Psoas muscle (tissue), 8 donors: ENCODE data around the gene IDH2. TPM values are rescaled to one million over a fixed set of nuclear protein-coding genes. Genes with fewer than 3 reads are reported as not detected.

Experiments
- ATAC-seq, 4 donors: fragments of 200-7000 bp; cut with Tn5 transposase; one replicate each; pipeline ENCODE4 v1.9.1; 2020; ENCODE audit warnings: moderate library complexity in 3 of 4, mild to moderate bottlenecking in 2 of 4
- DNase-seq, 2 donors: peaks; one replicate each; pipeline ENCODE4 v3.0.0-alpha.2; 2020
- H3K27ac ChIP-seq: fragments of 200-600 bp; one replicate; pipeline ENCODE4 v1.8.0; 2022
- H3K27me3 ChIP-seq, 3 donors: fragments of 200-600 bp in 1 of 3; one replicate each; pipeline versions ENCODE4 v1.6.1 to v1.8.0; 2013 to 2022; ENCODE audit warnings: low read length in 2 of 3, mild to moderate bottlenecking in 2 of 3, moderate library complexity in 1 of 3; ENCODE audit not compliant: insufficient read depth in 3 of 3
- H3K36me3 ChIP-seq, 2 donors: fragments of 200-600 bp in 1 of 2; one replicate each; pipeline versions ENCODE4 v1.6.1 to v1.8.0; 2013 to 2022; ENCODE audit warnings: low read depth in 1 of 2, mild to moderate bottlenecking in 1 of 2, moderate library complexity in 1 of 2; ENCODE audit not compliant: insufficient read depth in 1 of 2
- H3K4me1 ChIP-seq: fragments of 200-600 bp; one replicate; pipeline ENCODE4 v1.8.0; 2022
- H3K4me3 ChIP-seq: fragments of 200-600 bp; one replicate; pipeline ENCODE4 v1.8.0; 2022; ENCODE audit warnings: mild to moderate bottlenecking
- H3K9me3 ChIP-seq: fragments of 200-600 bp; one replicate; pipeline ENCODE4 v1.8.0; 2022
- WGBS, 3 donors: extraction: QIAGEN DNeasy Blood & Tissue Kit; methylation state at CpG; one replicate each; pipeline versions ENCODE4 v1.1.6 to v1.1.7; 2013; 5-methylcytosine and 5-hydroxymethylcytosine counted together
- intact Hi-C, 2 donors: fragments of 100-400 bp; cut with DNase I; formaldehyde crosslinking; loops; one replicate each; pipeline versions ENCODE4 v1.11.0 to v1.14.2; 2022
- polyA plus RNA-seq, 3 donors: library from polyadenylated mRNA; stranded (reverse); fragments of 200-250 nt; gene quantifications; one replicate each; pipeline ENCODE4 v1.2.3, GENCODE V29; 2013
- total RNA-seq, 4 donors: library from RNA; stranded (reverse); fragmentation: NEBNext Ultra II Directional in 2 of 4; extraction: Animal tissue kit (Norgen Biotek cat#: 25700) in 2 of 4; gene quantifications; one replicate each; pipeline versions ENCODE4 v1.2.1 to v1.2.4, GENCODE V29; 2021 to 2023
- TF ChIP-seq, protein P1 (sequence below): fragments of 200-600 bp; IDR thresholded peaks from one replicate; pipeline ENCODE4 v1.8.0; 2022; ENCODE audit warnings: antibody characterized with exemption
- donor health status: healthy with polysubstance abuse.
- donor health status: DM: no; HTN: no; CAD: no; lungs with moderate emphysema.
- donor health status: Bipolar disorder and iron deficiency.
- donor health status: healthy.
- donor health status: DM: yes; HTN: yes; CAD: no.
- donor health status: DM: no; HTN: no; CAD: no.
- donor health status: DM: no; HTN: no; CAD: no.
- donor health status: DM: yes; HTN: yes; CAD: no.

Gene IDH2
- total and polyA plus RNA-seq, 7 donors, result 365 to 926 (median 695) TPM

DNA sequence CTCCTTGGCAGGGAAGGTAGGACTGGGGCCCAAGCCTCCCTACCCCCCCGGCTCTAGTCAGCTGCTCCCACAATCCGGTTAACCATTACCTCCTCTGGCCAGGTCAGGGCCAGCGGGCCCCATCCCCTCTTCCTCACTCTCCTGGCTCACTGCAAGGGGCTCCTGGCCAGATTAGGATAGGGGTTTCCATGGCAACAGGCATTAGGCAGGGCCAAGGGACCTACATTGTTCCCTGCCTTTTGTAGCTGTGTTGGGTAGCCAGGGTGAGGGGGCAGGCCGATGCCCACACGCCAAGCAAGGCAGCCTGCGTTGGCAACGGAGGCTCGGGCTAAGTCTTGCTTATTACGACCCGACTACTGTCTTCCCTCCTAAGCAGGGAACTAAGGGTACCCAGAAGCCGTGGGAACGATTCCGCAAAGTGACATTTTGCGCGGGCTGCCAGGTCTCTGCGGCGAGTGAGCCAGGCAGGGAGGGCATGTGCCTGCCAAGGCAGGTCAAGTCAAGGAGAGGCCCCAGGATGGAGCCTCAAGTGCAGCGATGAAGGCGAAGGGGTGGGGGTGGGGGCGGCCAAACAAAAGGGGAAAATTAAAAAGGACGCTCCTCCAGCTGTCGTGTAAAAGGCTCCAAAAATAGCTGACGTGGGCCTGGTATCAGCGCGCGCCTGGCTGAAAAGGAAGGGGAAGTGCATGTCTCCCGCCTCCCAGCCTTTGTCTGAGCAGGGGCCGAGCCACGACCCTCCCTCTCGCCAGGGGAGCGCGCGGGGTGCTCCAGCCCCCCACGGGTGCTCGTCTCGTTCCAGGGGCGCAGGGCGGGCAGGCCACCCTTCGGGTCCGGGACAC is 919 bp downstream of the IDH2 start:
- WGBS, 3 donors, result 3 to 6% (median 5%) methylated on average over 35 to 40 of the region's 40 CpGs
- Histone ChIP-seq H3K4me3 (peak overlapping the region; percentile 95), H3K27ac (peak overlapping the region; percentile 100), H3K27me3 (no peaks in the 10 kb centered on the region), H3K36me3 (no peaks in the 10 kb centered on the region), H3K9me3 (no peaks in the 10 kb centered on the region), H3K4me1 (peaks cover 73% of the 10 kb centered on the region)
- DNase-seq, result peak; percentile 46 to 73
- TF ChIP-seq, protein P1, sequence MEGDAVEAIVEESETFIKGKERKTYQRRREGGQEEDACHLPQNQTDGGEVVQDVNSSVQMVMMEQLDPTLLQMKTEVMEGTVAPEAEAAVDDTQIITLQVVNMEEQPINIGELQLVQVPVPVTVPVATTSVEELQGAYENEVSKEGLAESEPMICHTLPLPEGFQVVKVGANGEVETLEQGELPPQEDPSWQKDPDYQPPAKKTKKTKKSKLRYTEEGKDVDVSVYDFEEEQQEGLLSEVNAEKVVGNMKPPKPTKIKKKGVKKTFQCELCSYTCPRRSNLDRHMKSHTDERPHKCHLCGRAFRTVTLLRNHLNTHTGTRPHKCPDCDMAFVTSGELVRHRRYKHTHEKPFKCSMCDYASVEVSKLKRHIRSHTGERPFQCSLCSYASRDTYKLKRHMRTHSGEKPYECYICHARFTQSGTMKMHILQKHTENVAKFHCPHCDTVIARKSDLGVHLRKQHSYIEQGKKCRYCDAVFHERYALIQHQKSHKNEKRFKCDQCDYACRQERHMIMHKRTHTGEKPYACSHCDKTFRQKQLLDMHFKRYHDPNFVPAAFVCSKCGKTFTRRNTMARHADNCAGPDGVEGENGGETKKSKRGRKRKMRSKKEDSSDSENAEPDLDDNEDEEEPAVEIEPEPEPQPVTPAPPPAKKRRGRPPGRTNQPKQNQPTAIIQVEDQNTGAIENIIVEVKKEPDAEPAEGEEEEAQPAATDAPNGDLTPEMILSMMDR, result no peak
- intact Hi-C loops, result no loop called here
- peak; percentile 13 to 33 (median 28) for ATAC-seq

- ATAC-seq (peak; percentile 13 to 55 (median 26)), DNase-seq (peak; percentile 54 to 73)
- H3K4me3 ChIP-seq, result peak overlapping the region; percentile 95
- no peaks in the 10 kb centered on the region for H3K27me3 ChIP-seq
- TF ChIP-seq, protein P1, result no peak
- no peaks in the 10 kb centered on the region for H3K9me3 ChIP-seq
- intact Hi-C loops, result loop anchor here (10.0 kb wide), 1 partner anchor 355 kb away; no protein-coding TSS in a partner anchor
- peak overlapping the region; percentile 100 for H3K27ac ChIP-seq
- H3K4me1 ChIP-seq, result peaks cover 78% of the 10 kb centered on the region
- 28 to 35% (median 30%) methylated on average over 11 of the region's 11 CpGs for WGBS, 3 donors
- H3K36me3 ChIP-seq, result no peaks in the 10 kb centered on the region
Measured at GRCh38 chr15:90099868-90100831, 2.1 kb downstream of the IDH2 start.

GRCh38 chr15:90099072-90099867 is 3.0 kb downstream of the IDH2 start:
- TF ChIP-seq, protein P1, result no peak
- DNase-seq, result no peak
- peak overlapping the region; percentile 39 for H3K4me3 ChIP-seq
- intact Hi-C loops, result loop anchor here (10.0 kb wide), 1 partner anchor 354 kb away; no protein-coding TSS in a partner anchor
- no peaks in the 10 kb centered on the region for H3K27me3 ChIP-seq
- H3K27ac ChIP-seq, result peak overlapping the region; percentile 100
- no peaks in the 10 kb centered on the region for H3K9me3 ChIP-seq
- no peaks in the 10 kb centered on the region for H3K36me3 ChIP-seq
- H3K4me1 ChIP-seq, result peaks cover 70% of the 10 kb centered on the region
- 59 to 79% (median 74%) methylated on average over 10 of the region's 10 CpGs for WGBS, 3 donors
- no peak for ATAC-seq

- TF ChIP-seq, protein P1, result no peak
- 19 to 42% (median 31%) methylated on average over 4 of the region's 4 CpGs for WGBS, 3 donors
- peaks cover 60% of the 10 kb centered on the region for H3K4me1 ChIP-seq
- intact Hi-C loops, result loop anchor here (10.0 kb wide), 1 partner anchor 353 kb away; no protein-coding TSS in a partner anchor
- no peaks in the 10 kb centered on the region for H3K36me3 ChIP-seq
- H3K4me3 ChIP-seq, result peak overlapping the region; percentile 39
- DNase-seq (no peak), ATAC-seq (no peak)
- peak overlapping the region; percentile 100 for H3K27ac ChIP-seq
- no peaks in the 10 kb centered on the region for H3K27me3 ChIP-seq
- no peaks in the 10 kb centered on the region for H3K9me3 ChIP-seq
Measured at GRCh38 chr15:90097475-90097874, 4.8 kb downstream of the IDH2 start.
